Subcutaneous abdominal adipose tissue (tissue), 5 donors: ENCODE data around the gene RAVER2.

Experiments
- H3K27ac ChIP-seq: one replicate; pipeline ENCODE4 v1.7.0; 2013; ENCODE audit warnings: low read depth, mild to moderate bottlenecking, inconsistent platforms, low read length, moderate library complexity
- H3K27me3 ChIP-seq, 5 donors: one replicate each; pipeline ENCODE4 v1.7.0; 2013; ENCODE audit warnings: low read length in 5 of 5, inconsistent platforms in 1 of 5; ENCODE audit not compliant: control insufficient read depth in 5 of 5, insufficient read depth in 4 of 5
- H3K36me3 ChIP-seq, 5 donors: one replicate each; pipeline ENCODE4 v1.7.0; 2013; ENCODE audit warnings: low read length in 5 of 5; ENCODE audit not compliant: control insufficient read depth in 5 of 5, insufficient read depth in 5 of 5
- H3K4me1 ChIP-seq, 5 donors: one replicate each; pipeline ENCODE4 v1.7.0; 2013; ENCODE audit warnings: low read length in 5 of 5, mild to moderate bottlenecking in 3 of 5, moderate library complexity in 1 of 5; ENCODE audit not compliant: control insufficient read depth in 5 of 5, insufficient read depth in 5 of 5
- H3K4me3 ChIP-seq, 5 donors: one replicate each; pipeline ENCODE4 v1.7.0; 2013; ENCODE audit warnings: low read length in 5 of 5, low read depth in 1 of 5
- H3K9ac ChIP-seq, 5 donors: one replicate each; pipeline ENCODE4 v1.7.0; 2013; ENCODE audit warnings: low read length in 5 of 5, mild to moderate bottlenecking in 4 of 5, moderate library complexity in 3 of 5
- H3K9me3 ChIP-seq, 5 donors: one replicate each; pipeline ENCODE4 v1.7.0; 2013; ENCODE audit warnings: low read length in 5 of 5; ENCODE audit not compliant: control insufficient read depth in 5 of 5
- donor health status: healthy.
- donor health status: healthy.
- donor health status: healthy.
- donor health status: healthy.
- donor health status: healthy.

The RAVER2 gene

DNA sequence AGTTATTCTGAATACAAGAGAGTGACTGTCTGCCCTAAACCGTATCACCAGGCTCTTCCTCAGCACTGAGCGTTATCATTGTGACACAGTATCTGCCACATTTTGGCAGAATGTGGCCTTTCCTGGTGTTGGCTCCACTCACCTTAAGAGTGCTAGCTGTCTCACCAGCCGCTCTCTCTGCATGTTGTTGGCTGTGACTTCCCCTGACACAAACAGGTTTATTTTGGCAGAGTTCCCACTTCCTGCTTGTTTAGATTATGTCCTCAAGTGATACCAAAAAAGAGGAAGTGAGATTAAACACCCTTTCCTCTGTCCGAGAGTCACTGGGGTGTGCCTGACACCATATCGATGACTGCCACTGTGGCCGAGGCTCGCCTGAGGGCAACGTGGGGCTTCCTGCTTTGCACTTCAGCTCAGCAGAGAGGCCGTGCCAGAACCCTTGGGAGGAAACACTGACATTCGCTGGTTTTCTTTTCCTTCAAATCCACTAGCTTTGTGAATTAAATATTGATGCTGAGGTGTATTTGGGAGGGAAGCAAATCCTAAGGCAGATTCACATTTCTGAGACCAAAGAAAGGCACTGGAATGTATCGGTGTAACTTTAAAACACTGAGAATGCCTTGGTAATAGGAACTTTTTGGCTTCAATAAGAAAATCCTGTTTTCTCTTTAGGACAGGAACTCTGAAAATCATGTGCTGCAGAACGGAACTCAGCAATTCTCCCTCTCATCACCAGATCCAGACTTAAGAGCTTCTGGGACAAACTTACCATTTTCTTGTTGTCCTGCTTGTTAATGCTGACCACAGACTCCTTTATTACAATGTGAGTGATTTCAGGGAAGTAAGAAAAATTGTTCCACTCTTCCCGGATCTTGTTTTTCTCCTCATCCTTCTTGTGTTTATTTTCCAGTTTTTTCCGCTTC is 119.4 kb downstream of the RAVER2 start:
- peaks cover 0 to 34% (median 9%) of the 10 kb centered on the region in 5 donors for H3K4me1 ChIP-seq
- no peak overlapping the region for H3K4me3 ChIP-seq
- H3K27ac ChIP-seq = peak overlapping the region; percentile 74
- H3K36me3 ChIP-seq = peaks cover 20 to 70% (median 51%) of the 10 kb centered on the region in 5 donors
- H3K9ac ChIP-seq = peak overlapping the region in 1 of 5 donors; percentile 50
- H3K9me3 ChIP-seq = no peaks in the 10 kb centered on the region
- H3K27me3 ChIP-seq = no peaks in the 10 kb centered on the region

DNA sequence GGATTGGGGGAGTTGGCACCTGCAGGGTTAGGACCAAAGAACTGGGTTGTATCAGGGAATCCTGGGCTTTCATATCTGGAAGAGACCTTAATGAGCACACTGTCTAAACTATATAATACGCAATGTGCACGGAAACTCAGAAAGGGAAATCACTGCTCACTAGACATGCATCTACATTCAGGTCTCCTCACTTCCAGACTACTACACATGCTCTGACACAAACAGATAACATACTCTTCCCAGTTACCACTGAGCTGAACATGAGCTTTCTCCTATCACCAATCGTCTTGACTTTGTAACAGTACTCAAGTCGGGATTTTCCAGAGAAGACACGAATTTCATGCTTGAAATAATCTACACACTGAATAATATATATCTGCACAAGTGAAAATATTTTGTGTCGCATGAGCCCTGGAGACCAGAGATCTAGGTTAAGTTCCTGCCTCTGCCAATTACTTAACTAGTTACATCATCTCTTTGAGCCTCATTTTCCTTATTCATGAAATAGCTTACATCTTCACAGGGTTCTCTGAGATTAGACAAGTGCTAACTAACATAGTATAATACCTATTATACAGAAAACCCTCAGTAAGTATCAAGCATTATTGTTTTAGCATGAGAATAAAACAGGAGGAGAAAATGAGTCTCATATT is 120.4 kb downstream of the RAVER2 start:
- H3K36me3 ChIP-seq = peaks cover 20 to 71% (median 50%) of the 10 kb centered on the region in 5 donors
- H3K4me1 ChIP-seq = peaks cover 0 to 34% (median 9%) of the 10 kb centered on the region in 5 donors
- peak overlapping the region; percentile 74 for H3K27ac ChIP-seq
- H3K27me3 ChIP-seq = no peaks in the 10 kb centered on the region
- H3K9me3 ChIP-seq = no peaks in the 10 kb centered on the region
- H3K9ac ChIP-seq = peak overlapping the region in 2 of 5 donors; percentile 8 to 11
- no peak overlapping the region for H3K4me3 ChIP-seq

DNA sequence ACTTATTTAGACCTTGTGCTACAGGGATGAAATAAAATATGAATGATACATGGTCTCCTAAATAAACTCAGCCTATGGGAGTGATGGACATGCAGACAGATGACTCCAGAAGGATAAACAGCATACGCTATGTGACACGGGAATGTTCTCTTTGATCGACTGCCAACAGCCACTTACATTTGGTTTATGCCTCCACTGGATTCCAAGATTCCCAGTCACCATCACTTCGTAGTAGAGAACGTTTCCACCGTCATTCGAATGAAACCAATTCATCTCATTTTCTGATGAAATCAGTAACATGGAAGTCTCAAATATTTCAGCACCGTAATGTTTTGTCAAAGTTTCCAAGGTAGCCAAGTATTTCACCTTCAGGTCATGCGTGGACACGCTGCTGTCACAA is 121.8 kb downstream of the RAVER2 start:
- Histone ChIP-seq H3K36me3 (peaks cover 29 to 71% (median 54%) of the 10 kb centered on the region in 5 donors), H3K4me3 (no peak overlapping the region), H3K27me3 (no peaks in the 10 kb centered on the region), H3K9me3 (no peaks in the 10 kb centered on the region), H3K27ac (no peak overlapping the region), H3K4me1 (peaks cover 0 to 32% (median 9%) of the 10 kb centered on the region in 5 donors), H3K9ac (no peak overlapping the region)

DNA sequence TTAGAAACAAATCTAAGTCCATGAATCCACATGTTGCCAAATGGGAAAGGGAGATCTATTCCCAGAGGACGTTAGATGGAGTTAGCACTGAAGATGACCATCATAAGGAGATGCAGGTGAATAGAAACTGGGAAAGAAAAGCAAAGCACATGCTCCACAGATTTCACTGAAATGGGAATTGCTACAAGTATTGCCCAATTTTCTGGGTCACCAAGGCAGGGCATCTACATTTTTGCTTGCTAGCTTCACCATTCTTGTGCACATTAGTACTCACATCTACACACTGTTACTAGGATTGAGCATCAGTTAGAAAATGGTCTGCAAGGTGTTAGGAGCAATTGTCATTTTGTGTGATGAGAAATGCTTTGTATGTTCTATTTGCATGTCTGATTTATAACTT is 122.4 kb downstream of the RAVER2 start:
- no peaks in the 10 kb centered on the region for H3K27me3 ChIP-seq
- no peak overlapping the region for H3K9ac ChIP-seq
- peaks cover 29 to 71% (median 59%) of the 10 kb centered on the region in 5 donors for H3K36me3 ChIP-seq
- H3K9me3 ChIP-seq = no peaks in the 10 kb centered on the region
- H3K27ac ChIP-seq = no peak overlapping the region
- H3K4me1 ChIP-seq = peaks cover 0 to 34% (median 9%) of the 10 kb centered on the region in 5 donors
- no peak overlapping the region for H3K4me3 ChIP-seq

DNA sequence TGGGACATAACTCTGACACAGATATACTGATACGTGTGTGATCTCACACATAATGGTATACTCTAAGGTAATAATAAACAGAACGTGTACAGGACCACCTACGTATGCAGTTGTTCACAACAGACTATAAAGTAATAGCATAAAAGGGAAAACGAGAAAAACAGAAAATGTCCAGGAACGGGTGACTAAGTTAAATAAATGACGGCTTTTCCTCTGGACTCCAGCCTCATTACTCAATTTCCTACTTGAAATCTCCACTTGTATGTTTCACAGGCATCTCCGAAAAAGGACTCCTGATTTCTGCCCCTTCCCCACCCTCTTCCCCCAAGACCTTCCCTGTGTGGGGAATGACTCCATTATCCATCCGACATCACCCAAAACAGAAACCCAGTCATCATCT is 126.4 kb downstream of the RAVER2 start:
- Histone ChIP-seq H3K27ac (no peak overlapping the region), H3K36me3 (peaks cover 25 to 86% (median 70%) of the 10 kb centered on the region in 5 donors), H3K9ac (no peak overlapping the region), H3K9me3 (no peaks in the 10 kb centered on the region), H3K27me3 (no peaks in the 10 kb centered on the region), H3K4me3 (no peak overlapping the region), H3K4me1 (peaks cover 0 to 32% (median 18%) of the 10 kb centered on the region in 5 donors)

DNA sequence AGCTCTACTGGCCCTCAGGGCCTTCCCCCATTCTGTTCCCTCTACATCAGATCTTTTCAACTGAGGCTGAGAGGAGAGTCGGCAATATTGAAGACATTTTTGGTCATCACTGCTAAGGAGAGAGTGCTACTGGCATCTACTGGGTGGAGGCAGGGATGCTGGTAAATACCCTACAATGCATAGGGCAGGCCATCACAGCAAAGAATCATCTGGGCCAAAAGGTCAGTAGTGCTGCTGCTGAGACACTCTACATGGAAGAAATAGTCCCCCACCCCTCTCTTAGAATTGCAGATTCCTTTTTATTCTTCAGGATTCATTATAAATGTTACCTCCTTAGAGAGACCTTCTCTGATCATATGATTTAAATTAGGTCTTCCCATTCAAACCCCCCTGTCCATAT is 127.2 kb downstream of the RAVER2 start:
- no peaks in the 10 kb centered on the region for H3K9me3 ChIP-seq
- peaks cover 25 to 84% (median 66%) of the 10 kb centered on the region in 5 donors for H3K36me3 ChIP-seq
- H3K4me1 ChIP-seq = peaks cover 0 to 33% (median 20%) of the 10 kb centered on the region in 5 donors
- no peak overlapping the region for H3K27ac ChIP-seq
- no peak overlapping the region for H3K9ac ChIP-seq
- H3K27me3 ChIP-seq = no peaks in the 10 kb centered on the region
- H3K4me3 ChIP-seq = no peak overlapping the region

DNA sequence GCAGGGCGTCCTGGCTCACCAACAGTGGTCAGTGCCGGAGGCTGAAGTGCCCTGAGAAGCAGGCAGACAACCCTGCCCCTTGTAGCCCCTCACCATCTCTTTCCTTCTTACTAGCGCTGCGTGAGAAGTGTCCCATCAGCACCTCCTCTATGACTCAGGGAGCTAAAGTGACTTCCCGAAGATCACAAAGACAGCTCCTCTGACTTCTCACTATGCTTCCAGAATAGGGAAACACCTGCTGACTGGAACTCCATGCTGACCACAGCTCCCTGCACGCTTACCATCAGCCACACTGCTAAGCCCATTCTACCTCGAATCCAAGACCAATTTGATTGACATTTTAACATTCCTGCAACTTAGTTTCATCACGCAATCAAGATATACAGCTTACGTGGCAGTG is 128.7 kb downstream of the RAVER2 start:
- Histone ChIP-seq H3K9ac (no peak overlapping the region), H3K9me3 (no peaks in the 10 kb centered on the region), H3K4me3 (peak overlapping the region in 1 of 5 donors; percentile 27), H3K36me3 (peaks cover 32 to 86% (median 67%) of the 10 kb centered on the region in 5 donors), H3K4me1 (peaks cover 0 to 33% (median 20%) of the 10 kb centered on the region in 5 donors), H3K27ac (peak overlapping the region; percentile 47), H3K27me3 (no peaks in the 10 kb centered on the region)

DNA sequence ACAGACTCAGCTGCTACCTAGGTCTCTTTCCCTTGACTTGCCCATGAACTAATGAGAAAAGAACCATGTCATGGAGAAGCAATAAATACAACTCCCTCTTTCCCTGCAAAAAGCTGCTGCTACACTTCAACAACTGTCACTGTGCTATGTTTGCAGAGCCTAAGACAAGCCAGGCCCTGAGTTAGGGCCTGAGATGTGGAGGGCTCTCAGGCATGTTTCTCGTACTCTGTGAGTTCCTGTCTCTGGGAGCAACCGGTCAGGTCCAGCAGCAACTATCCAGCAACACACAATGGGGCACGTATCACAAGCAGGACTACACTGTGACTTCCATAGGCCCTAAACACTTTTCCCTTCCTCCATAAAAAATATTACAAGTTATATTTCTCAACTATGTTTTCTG is 129.8 kb downstream of the RAVER2 start:
- Histone ChIP-seq H3K36me3 (peaks cover 30 to 81% (median 60%) of the 10 kb centered on the region in 5 donors), H3K9me3 (no peaks in the 10 kb centered on the region), H3K27ac (no peak overlapping the region), H3K4me3 (no peak overlapping the region), H3K4me1 (peaks cover 0 to 33% (median 20%) of the 10 kb centered on the region in 5 donors), H3K9ac (no peak overlapping the region), H3K27me3 (no peaks in the 10 kb centered on the region)

DNA sequence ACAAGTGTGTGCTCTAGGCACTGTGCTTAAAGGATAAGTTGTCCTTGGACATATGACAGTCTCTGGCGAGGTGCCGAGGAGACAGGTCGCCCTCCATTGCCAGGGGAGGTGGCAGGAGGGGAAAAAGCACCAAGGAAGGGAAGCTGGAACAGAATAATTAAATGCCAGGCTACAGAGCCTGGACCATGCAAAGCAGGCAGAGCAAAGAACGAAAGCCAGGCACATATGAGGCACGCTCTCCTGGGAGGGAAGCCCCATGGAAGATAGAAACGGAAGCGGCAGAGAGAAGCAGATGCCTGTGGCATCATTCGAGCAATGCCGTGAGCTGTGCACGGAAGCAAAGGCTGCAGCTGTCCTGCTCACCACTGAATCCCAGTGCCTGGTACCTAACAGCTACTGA is 130.2 kb downstream of the RAVER2 start:
- Histone ChIP-seq H3K9ac (no peak overlapping the region), H3K4me3 (no peak overlapping the region), H3K9me3 (no peaks in the 10 kb centered on the region), H3K4me1 (peaks cover 0 to 33% (median 20%) of the 10 kb centered on the region in 5 donors), H3K27ac (no peak overlapping the region), H3K36me3 (peaks cover 30 to 80% (median 58%) of the 10 kb centered on the region in 5 donors), H3K27me3 (no peaks in the 10 kb centered on the region)

DNA sequence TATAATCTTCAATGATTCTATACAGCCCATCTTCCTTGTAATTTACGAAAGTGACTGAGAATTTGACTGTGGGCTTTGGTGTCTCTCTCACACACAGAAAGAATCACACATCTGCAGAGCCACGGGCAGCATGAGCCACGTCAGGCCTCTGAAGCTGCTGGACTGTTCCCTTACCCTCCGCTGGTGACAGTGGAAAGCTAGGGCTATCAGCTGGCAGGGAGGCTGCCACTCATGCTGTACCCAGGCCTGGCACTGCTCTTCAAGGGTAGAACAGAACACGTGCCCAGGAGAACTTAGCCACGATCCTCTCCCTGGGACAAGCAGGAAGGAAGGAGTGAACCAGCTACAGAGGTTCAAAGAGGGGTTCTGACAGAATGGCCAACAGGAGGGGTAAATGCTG is 130.7 kb downstream of the RAVER2 start:
- Histone ChIP-seq H3K4me1 (peaks cover 0 to 33% (median 20%) of the 10 kb centered on the region in 5 donors), H3K27ac (no peak overlapping the region), H3K4me3 (no peak overlapping the region), H3K36me3 (peaks cover 28 to 75% (median 54%) of the 10 kb centered on the region in 5 donors), H3K27me3 (no peaks in the 10 kb centered on the region), H3K9ac (no peak overlapping the region), H3K9me3 (no peaks in the 10 kb centered on the region)
